ENCODE data around the gene CPEB3.
"Not testable (repeated sequence)": the region's sequence is repeated elsewhere in the genome, so short reads cannot be mapped to it uniquely, and the experiment has no call there.

The CPEB3 gene

DNA sequence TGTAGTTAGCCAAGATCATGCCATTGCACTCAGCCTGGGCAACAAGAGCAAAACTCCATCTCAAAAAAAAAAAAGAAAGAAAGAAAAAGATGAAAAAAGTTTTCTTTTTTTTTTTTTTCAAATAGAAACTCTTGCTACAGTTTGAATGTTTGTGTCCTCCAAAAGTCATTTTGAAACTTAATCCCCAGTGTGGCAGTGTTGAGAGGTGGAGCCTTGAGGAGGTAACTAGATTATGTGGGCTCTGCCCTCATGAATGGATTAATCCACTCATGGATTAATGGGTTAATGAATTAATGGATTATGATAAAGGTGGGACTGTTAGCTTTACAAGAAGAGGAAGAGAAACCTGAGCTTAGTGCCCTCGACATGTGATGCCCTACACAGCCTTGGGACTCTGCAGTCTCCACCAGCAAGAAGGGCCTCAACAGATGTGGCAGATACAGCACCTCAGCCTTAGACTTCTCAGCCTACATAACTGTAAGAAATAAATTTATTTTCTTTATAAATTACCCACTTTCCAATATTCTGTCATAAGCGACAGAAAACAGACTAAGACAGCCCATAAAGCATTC is 25.1 kb downstream of the CPEB3 start:
- DNase-seq: no peak

GRCh38 chr10:92264249-92264648 is 26.6 kb downstream of the CPEB3 start:
- no peak for DNase-seq

- DNase-seq: no peak
These were observed 27.5 kb downstream of the CPEB3 start for GRCh38 chr10:92263396-92263795.

- no peak for DNase-seq
These were observed 42.3 kb downstream of the CPEB3 start for GRCh38 chr10:92248566-92248965.

- no peak for DNase-seq
These were observed 46.1 kb downstream of the CPEB3 start for GRCh38 chr10:92244796-92245195.

DNA sequence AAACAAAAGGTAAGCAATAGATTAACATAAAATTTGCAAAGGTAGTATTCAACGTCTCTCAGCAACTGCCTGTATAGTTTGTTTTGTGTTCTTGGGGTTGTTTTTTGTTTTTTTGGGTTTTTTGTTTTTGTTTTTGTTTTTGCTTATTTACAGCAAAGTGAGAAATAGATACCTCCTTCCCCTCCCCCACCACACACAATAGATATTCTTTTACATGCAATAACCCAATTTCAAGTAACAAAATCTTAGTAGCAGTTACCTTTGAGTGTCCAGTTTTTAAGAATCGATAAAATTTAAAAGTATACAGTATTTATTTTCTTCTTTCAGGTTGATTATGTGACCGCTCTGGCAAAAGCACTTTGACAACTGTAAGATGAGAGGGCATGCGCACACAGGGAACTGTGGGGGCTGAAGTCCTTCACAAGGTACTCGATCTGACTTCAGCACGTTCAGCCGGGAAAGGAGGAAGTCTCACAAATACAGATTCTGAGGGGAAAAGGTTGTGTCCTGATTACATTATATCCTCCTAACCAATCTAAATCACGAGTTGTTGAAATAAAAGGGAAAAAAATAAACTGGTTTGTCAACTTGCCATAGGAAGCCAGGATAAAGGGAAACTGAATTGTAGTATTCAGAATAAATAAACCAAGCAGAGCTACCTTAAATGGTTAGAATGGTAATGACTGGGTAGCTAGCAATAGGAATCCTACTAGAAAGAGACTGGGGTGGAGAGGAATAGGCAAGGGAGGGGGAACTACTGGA is 47.8 kb downstream of the CPEB3 start:
- DNase-seq: peak; percentile 47

GRCh38 chr10:92242380-92242779 is 48.5 kb downstream of the CPEB3 start:
- no peak for DNase-seq

DNA sequence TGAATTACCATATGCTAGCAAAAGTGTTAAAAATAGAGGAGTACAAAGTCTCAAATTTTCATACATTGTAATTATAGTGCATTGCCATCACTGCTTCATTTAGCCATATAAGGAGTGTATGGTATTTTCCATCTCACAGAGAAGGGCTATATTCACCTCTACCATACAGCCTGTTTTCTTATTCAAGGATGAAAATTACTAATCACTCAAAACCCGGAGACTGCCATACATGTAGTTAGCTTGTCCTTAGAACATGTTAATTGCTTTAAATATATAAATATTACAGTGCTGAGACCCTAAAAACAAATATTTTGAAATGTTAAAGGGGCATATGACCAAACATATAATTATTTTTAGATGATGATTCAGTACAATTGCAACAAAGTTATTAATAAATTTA is 49.4 kb downstream of the CPEB3 start:
- DNase-seq: no peak

GRCh38 chr10:92241158-92241500 is 49.7 kb downstream of the CPEB3 start:
- no peak for DNase-seq

DNA sequence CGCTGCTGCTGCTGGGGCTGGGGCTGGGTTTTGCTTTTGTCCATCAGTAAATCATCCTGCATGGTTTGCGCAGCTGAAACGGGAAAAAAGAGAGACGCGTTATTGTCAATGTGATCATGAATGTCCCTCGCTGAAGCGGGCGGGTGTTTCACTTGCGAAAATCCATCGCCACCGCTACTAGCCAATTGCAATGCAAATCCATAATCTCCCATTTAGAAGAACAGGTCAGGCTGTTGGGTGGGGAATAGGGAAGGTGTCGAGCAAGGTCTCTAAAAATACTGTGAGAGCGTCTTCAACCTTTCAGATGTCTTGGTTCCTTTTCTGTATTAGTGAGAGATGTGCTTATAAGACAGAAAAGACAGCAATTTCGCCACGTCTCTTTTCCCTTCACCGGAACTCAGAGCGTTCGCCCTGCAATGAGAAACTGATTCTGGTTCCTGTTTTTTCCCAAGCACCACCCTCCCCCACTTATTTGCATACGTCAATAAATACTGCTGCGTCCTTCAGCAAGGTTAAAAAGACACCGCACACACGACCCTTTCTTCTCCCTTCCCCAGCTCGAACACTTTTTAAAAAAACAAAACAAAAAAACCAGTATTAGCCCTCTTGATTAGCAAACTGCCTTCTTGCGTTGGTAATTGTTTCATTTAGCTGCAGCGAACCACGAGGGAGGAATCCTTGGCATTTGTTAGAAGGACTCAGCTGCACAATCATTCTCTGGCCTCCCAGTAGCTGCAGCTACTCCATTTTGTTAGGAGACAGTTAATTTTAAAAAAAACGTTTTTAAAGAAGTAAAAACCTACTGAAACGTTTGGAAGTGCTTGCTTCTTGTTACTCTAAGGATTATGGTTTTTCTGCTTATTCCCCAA is 50.4 kb downstream of the CPEB3 start:
- DNase-seq: peak; percentile 59

DNA sequence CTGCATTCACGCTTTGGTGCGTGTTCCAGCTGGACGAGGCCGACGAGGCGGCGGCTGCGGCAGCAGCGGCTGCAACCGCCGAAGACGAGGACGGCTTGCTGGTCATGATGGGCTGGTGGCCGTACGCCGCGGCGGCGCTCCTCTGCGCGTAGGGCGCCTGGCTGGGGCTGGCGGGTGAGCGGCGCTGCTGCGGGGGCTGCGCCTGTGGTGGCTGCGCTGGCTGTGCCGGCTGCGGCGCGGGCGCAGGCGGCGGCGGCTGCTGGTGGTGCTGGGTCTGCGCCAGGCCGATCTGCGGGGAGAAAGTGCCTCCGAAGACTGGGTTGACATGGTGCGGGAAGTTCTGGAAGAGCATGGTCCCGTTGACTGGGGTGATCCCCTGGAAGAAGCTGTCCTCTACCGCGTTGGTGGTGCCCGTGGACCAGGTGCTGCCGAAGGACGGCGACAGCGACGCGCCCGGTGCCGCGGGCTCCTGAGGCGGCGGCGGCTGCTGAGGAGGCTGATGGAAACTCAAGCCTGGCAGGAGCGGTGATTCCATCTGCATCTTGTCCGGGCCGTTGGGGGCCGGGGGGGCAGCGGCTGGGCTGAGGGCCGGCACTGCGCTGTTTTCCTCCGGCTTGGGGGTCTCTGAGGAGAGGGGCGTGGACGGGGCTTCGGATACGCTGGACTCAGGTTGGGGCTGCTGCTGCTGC is 51.1 kb downstream of the CPEB3 start:
- no peak for DNase-seq

DNA sequence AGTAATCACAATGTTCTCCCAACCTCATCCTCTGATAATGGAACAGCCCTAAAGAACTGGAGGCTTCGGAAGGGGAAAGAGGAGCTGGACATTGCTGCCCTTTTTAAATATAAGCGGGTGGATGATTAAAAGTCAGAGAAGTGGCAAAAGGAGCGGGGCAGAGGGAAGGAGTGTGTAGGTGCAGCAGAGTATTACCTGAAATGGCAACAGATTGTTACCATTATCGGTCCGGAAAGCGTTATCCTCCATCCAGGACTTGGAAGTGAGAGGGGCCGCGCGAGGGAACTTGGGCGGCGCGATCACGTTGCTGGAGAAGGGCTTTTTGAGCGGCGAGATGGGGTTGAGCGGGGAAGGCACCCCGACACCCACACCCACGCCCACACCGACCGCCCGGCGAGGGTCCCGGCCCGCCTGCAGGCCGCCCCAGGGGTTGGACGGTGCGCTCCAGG is 51.7 kb downstream of the CPEB3 start:
- no peak for DNase-seq

DNA sequence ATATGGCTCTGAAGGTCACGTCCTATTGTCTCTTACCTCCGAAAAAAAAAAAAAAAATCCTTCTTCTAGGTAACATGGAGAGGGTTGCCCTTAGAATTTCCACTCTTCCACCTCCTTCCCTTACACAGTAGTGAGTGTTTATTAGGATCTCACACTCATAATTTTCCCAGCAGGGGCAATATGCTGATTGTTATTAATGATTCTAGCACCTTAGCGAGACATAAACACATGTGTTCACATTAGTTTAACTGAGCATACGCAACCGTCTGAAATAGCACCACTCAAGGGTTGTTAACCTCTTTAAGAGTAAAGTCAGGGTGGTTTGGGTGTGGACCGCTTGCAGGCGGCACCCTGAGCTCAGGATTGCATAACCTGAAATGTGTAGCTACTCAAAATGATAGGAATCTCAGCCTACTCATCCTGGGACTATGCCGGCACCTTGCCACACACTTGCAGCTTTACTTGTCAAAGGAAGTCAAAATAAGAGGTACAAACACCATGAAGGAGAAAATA is 52.2 kb downstream of the CPEB3 start:
- DNase-seq: no peak

DNA sequence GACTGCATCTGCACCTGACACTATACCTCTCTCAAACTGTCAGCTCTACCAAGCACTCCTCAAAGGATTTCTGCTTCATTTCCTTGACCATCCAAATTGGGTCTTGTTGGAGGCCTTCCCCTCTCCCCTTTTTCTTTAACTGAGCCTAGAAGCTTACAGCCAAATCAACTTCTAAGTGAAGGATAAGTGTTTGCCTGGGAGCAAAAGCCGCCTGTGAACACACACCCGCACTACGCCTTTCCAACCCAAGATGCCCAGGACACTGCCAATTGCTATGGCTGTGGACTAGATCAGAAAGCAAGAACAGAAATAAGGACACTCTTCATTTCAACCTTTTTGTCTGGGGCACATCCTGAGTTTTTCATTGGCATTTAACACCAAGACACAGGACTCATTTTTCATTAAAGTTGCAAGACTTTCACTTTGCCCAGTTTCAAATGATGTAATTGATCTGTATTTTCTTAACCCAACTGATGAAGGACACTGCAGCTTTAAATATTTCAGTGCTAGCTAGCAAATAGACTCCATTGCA is 52.8 kb downstream of the CPEB3 start:
- no peak for DNase-seq

DNA sequence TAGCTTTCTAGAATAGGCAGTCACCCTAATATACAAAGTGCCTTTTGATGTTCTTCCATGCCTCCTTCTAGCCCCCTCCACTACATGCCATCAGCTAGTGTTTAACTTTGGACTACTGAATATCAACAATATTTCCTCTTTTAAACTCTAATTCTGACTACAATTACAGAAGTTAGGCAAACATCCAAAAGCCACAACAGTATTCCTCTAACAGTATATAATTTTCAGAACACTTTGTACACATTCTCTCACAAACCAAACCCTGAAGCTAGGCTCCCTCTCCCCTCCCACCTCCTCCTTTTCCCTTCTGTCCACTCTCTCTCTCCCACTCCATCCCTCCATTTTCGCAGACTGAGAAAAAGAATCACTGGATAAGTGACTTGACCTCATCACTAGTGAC is 59.7 kb downstream of the CPEB3 start:
- DNase-seq: no peak

DNA sequence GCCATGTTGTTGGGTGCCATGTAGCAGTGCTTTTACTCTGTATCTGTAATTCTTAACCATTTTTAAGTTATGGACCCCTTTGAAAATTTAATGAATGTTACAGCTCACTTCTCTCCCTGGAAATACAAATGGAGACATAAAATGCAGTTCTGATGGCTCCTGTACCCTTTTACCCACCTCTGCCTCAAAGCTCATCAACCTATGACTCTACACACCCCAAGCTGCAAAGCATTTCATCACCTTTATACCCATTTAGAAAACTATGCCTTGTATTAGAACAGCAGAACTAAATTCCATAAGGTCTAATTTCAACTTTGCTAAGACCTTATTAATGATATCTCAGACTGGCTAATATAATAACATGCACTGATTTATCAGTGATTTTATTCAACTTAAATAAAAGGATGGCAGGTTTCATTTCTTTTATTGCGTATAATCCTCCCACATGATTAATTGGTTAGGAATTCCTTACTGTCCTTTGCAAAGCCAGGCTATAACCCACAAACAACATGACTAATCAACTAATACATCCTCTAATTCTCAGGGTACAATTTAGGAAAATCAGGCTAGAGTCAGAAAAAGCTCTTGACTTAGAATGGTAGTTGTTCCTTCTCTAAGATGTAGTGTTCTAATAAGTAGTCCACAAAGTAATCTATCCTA is 68.1 kb downstream of the CPEB3 start:
- DNase-seq: no peak

GRCh38 chr10:92219559-92219958 is 71.3 kb downstream of the CPEB3 start:
- DNase-seq: no peak

- no peak for DNase-seq
These were observed 72.3 kb downstream of the CPEB3 start for GRCh38 chr10:92218569-92218968.

GRCh38 chr10:92216608-92217007 is 74.3 kb downstream of the CPEB3 start:
- DNase-seq: not testable (repeated sequence)

DNA sequence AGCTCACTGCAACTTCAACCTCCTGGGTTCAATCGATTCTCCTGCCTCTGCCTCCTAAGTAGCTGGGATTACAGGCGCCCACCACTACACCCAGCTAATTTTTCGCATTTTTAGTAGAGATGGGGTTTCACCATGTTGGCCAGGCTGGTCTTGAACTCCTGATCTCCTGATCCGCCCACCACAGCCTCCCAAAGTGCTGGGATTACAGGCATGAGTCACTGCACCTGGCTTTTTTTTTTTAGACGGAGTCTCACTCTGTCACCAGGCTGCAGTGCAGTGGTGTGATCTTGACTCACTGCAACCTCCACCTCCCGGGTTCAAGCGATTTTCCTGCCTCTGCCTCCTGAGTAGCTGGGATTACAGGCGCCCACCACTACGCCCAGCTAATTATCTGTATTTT is 75.7 kb downstream of the CPEB3 start:
- DNase-seq: not testable (repeated sequence)

DNA sequence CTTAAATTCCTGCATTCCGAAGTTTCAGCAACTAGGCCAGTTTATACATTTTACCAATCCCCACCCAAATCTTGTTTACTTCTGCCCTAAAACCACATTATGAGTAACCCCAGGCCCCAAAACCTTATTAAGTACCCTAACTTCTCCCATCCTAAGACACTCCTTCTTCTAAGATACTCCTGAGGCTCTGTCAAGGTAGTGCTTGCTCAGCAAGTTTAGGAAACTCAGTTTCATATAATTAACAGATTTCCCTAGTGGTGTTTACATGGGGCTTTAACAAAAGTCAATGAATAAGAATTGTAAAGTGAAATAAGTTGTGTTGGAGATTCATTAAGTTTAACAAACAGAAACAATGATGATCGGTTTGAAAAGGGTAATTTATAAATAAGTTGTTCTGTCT is 77.8 kb downstream of the CPEB3 start:
- no peak for DNase-seq

- no peak for DNase-seq
These were observed 82.1 kb downstream of the CPEB3 start for GRCh38 chr10:92208736-92209135.

All from NCI-H1048 (cell line).